Anterior cingulate cortex (tissue), 58 donors: ENCODE measurements around the gene OR5AK2.
"Not testable (repeated sequence)": the region's sequence is repeated elsewhere in the genome, so short reads cannot be mapped to it uniquely, and the experiment has no call there.

Experiments
- DNase-seq, 58 donors: peaks; one replicate each; lab custom pipeline; 2025; lab: John Stamatoyannopoulos, UW

Gene OR5AK2

DNA sequence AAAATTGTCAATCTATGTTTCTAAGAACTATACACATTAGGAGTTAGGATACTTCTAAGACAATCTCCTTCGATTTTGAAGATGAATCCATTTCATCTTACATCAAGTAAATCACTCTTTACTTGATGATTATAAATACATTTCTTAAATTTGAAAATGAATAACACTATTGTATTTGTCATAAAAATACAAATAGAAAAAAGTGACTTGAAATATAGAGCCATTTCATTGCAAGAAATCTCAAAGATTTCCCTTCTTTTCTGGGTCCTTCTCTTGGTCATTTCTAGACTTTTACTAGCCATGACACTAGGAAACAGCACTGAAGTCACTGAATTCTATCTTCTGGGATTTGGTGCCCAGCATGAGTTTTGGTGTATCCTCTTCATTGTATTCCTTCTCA lies at the start of gene OR5AK2:
OR5AK2 (plus strand) TSS at position 301 of the 400 bp plus-strand sequence; CDS start at position 301, 0 bp downstream.
- no peak for DNase-seq

- DNase-seq = not testable (repeated sequence)
These were observed 43.2 kb upstream of the OR5AK2 start for GRCh38 chr11:56945526-56945925.

DNA sequence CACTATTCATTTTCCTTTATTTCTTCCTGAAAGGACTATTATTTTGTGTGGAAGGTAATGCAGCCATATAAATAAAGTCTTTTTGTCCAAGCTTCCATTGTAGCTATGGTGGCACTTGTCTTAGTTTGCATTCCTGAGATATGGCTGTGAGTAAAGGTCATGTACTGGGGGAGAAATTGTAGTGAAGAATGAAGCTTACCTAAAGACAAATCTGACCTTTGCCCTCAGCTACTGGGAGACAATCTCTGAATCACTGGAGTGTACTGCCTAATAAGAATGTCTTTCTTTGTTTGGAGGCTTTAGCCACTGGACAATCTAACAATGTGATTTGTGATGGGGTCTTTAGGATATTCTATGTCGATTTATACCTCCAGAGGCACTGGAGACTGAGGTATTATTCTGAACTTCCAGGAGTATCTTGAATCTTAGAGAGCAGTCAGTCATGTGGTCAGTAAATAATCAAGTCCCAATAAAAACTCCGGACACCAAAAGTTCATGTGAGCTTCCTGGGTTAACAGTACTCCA lies 39.7 kb upstream of the OR5AK2 start:
- no peak for DNase-seq

DNA sequence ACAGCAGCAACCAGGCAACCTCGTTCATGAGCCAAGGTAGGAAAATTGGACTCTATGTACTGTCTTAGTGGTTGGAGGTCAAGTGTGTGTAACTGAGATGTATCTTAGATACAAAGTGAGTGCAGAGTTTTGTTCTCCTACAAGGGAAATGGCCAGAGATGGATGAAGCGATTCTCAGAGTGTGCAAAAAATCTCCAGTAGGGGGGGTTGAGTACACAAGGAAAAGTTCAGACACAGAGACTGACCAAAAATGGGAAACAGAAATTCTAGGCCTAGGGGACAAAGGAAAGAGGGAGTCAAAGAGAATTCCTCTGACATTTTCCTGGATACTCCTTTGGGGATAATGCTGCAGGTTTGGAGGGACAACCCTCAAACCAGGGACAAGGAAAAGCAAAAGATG lies 38.2 kb upstream of the OR5AK2 start:
- DNase-seq = no peak

- DNase-seq = not testable (repeated sequence)
These were observed 34.8 kb upstream of the OR5AK2 start for GRCh38 chr11:56953907-56954306.

DNA sequence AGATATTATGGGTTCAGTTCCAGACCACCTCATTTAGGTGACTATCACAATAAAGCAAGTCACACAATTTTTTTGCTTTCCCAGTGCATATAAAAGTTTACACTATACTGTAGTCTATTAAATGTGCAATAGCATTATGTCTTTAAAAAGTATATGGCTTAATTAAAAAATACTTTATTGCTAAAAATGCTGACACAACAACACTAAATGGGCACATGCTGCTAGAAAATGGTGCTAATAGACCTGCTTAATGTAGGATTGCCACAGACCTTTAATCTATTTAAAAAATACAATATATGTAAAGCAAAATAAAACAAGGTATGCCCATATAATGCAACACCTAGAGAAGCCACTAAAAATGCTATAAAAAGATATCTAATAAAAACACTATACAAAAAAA lies 27.1 kb upstream of the OR5AK2 start:
- DNase-seq = no peak

DNA sequence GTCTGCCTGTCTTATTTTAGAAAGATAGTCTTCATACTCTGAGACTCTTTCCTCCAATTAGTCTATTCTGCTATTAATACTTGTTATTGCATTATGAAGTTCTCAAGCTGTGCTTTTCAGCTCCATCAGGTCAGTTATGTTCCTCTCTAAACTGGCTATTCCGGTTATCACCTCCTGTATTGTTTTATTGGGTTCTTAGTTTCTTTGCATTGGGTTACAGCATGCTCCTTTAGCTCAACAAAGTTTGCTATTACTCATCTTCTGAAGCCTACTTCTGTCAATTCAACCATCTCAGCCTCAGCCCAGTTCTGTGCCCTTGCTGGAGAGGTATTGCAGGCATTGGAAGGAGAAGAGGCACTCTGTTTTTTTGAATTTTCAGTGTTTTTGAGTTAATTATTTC lies 21.0 kb upstream of the OR5AK2 start:
- DNase-seq = no peak

- no peak for DNase-seq
These were observed 20.2 kb upstream of the OR5AK2 start for GRCh38 chr11:56968524-56968923.

DNA sequence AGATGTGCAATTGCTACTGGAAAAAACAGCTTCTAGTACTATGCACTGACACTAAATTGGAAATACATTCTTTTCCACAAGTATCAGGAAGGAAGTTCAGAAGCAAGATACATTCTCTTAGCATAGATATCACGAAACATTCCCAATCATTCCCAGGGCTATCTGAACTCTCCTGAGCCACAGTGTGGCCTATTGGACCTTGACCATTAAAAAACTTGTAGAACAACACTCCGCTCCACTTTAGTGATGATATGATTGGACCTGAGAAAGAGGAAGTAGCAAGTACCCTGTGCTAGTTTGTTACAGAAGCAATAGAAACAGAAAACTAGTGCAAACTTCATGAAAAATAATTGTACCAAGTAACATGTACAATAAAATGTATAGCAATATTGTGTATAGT lies 11.4 kb upstream of the OR5AK2 start:
- no peak for DNase-seq

DNA sequence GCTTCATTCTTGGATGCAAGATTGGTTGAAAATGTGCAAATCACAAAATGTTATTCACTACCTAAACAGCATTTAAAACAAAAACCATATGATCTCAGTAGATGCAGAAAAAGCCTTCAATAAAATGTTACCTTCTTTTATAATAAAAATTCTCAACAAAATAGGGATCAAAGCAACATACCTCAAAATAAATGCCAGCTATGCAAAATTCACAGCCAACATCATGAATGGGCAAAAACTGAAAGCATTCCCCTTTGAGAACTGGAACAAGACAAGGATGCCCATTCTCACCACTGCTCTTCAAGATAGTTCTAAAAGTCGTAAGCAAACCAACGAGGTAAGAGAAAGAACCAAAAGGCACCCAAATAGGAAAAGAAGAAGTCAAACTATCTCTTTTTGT lies 2.0 kb downstream of the OR5AK2 start:
- no peak for DNase-seq

GRCh38 chr11:56994532-56994931 lies 5.8 kb downstream of the OR5AK2 start:
- no peak for DNase-seq

GRCh38 chr11:57001674-57002401 lies 13.1 kb downstream of the OR5AK2 start:
- no peak for DNase-seq

DNA sequence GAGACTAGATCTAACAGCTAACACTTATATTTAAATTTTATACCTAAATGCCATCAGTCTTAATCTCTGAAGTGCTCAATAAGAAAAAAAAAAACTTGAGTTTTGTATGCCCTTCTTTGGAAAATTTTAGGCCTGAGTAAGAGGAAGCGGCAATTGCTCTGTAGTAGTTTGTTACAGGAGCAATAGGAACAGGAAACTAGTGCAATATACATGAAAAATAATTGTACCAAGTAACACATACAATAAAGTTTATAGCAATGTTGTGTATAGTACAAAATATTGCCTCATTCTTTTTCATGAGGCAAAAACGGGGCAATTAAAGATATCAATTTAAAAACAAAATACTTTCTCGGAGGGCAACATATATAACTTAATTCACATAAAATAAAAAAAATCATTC lies 19.7 kb downstream of the OR5AK2 start:
- DNase-seq = no peak

DNA sequence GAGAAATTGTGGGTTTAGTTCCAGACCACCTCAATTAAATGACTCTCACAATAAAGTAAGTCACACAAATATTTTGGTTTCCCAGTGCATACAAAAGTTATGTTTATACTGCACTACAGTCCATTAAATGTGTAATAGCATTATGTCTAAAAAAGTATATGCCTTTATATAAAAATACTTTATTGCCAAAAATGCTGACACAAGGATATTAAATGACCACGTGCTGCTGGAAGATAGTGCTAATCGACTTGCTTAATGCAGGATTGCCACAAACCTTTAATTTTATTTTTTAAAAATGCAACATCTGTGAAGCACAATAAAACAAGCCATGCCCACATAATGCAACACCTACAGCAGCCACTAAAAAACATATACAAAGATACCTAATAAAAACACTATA lies 27.0 kb downstream of the OR5AK2 start:
- DNase-seq = no peak

DNA sequence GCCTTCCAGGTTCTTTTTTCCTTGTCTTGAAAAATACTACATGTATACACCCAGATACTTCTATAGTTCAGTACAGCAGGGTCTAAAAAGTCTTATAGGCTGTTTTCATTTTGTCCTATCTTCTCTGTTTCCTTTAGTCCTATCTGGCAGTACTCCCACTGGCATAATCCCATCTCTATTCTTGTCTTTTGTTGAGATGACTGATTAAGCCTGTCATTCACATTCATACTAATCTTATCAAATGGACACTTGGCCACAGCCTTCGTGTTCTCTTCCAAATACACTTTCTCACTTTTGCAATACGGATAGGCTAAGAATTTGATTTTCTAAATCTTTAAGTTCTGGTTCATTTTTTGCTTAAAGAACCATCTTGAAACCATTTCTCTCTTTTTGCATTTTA lies 42.8 kb downstream of the OR5AK2 start:
- DNase-seq = no peak
